B cell (primary cell): ENCODE measurements around the gene GYPC. TPM values are rescaled to one million over a fixed set of nuclear protein-coding genes. Genes with fewer than 3 reads are reported as not detected.
"Not testable (repeated sequence)": the region's sequence is repeated elsewhere in the genome, so short reads cannot be mapped to it uniquely, and the experiment has no call there.

ENCODE experiments used
- ATAC-seq: fragments of 200-7000 bp; cut with Tn5 transposase; one replicate; pipeline ENCODE4 v1.10.0; 2021; ENCODE audit warnings: low read depth, mild to moderate bottlenecking, moderate number of reproducible peaks, moderate library complexity
- CTCF ChIA-PET: fragments of 350-600 bp; sonication (Branson Sonifier 250); formaldehyde crosslinking; loops from one replicate; lab custom pipeline; 2021; ENCODE audit warnings: antibody characterized with exemption, inconsistent platforms; lab: Charles Lee
- POLR2A ChIA-PET: fragments of 350-600 bp; sonication (Branson Sonifier 250); formaldehyde crosslinking; loops from one replicate; lab custom pipeline; 2021; ENCODE audit warnings: antibody characterized with exemption; lab: Charles Lee
- DNase-seq: peaks from one replicate; pipeline ENCODE4 v3.0.0; 2013
- H2AFZ ChIP-seq: 2 replicates; pipeline ENCODE4 v1.6.1; 2012; ENCODE audit warnings: mild to moderate bottlenecking, low read depth, low read length; ENCODE audit not compliant: insufficient read depth, poor library complexity, severe bottlenecking
- H3K27ac ChIP-seq, 2 donors: 1 replicate in 1 of 2; 2 replicates in 1 of 2; pipeline ENCODE4 v1.5.1; 2012 to 2013; ENCODE audit warnings: low read length in 2 of 2, mild to moderate bottlenecking in 2 of 2, moderate library complexity in 1 of 2
- H3K27me3 ChIP-seq, 4 experiments: fragments of 200-600 bp in 1 of 4; sonication (generic) in 1 of 4; replicated peaks in 1 of 4; 1 replicate in 2 of 4; 2 replicates in 2 of 4; pipeline versions ENCODE4 v1.6.1 to v1.7.0; 2013 to 2016; ENCODE audit warnings: low read length in 3 of 4, mild to moderate bottlenecking in 2 of 4, mixed read lengths in 1 of 4, moderate library complexity in 1 of 4; ENCODE audit not compliant: insufficient read depth in 4 of 4, control insufficient read depth in 3 of 4; ENCODE audit errors: control extremely low read depth in 1 of 4
- H3K36me3 ChIP-seq, 2 experiments: replicated peaks in 1 of 2; 1 replicate in 1 of 2; 2 replicates in 1 of 2; pipeline versions ENCODE4 v1.6.1 to v1.7.1; 2013; ENCODE audit warnings: low read length in 1 of 2; ENCODE audit not compliant: insufficient read depth in 2 of 2, control insufficient read depth in 1 of 2; ENCODE audit errors: control extremely low read depth in 1 of 2, extremely low read depth in 1 of 2
- H3K4me1 ChIP-seq, 2 donors: fragments of 200-600 bp in 1 of 2; sonication (generic) in 1 of 2; 1 replicate in 1 of 2; 2 replicates in 1 of 2; pipeline versions ENCODE4 v1.5.1 to v1.6.1; 2013 to 2017; ENCODE audit warnings: low read length in 2 of 2; ENCODE audit not compliant: control insufficient read depth in 2 of 2, insufficient read depth in 2 of 2
- H3K4me2 ChIP-seq: replicated peaks from 2 replicates; pipeline ENCODE3; 2012; ENCODE audit warnings: mild to moderate bottlenecking, low read depth, low read length; ENCODE audit not compliant: poor library complexity, severe bottlenecking
- H3K4me3 ChIP-seq, 5 experiments: fragments of 200-600 bp in 1 of 5; sonication (generic) in 1 of 5; 1 replicate in 3 of 5; 2 replicates in 2 of 5; pipeline versions ENCODE4 v1.5.1 to v1.7.0; 2011 to 2016; ENCODE audit warnings: low read length in 4 of 5, mild to moderate bottlenecking in 4 of 5, low read depth in 2 of 5, control low read depth in 1 of 5, moderate library complexity in 1 of 5; ENCODE audit not compliant: insufficient read depth in 1 of 5; ENCODE audit errors: control extremely low read depth in 1 of 5, extremely low read depth in 1 of 5
- H3K79me2 ChIP-seq: fragments of 200-600 bp; sonication (generic); one replicate; pipeline ENCODE4 v1.6.0; 2016; ENCODE audit warnings: low read length; ENCODE audit not compliant: control insufficient read depth, insufficient read depth
- H3K9ac ChIP-seq: fragments of 200-600 bp; sonication (generic); 2 replicates; pipeline ENCODE4 v1.6.1; 2017; ENCODE audit warnings: mild to moderate bottlenecking, low read length, moderate library complexity
- H3K9me3 ChIP-seq, 3 donors: one replicate each; pipeline versions ENCODE4 v1.6.1 to v1.7.1; 2013; ENCODE audit warnings: low read length in 2 of 3; ENCODE audit not compliant: control insufficient read depth in 2 of 3, insufficient read depth in 1 of 3; ENCODE audit errors: control extremely low read depth in 1 of 3
- H4K20me1 ChIP-seq: 2 replicates; pipeline ENCODE4 v1.6.0; 2012; ENCODE audit warnings: mild to moderate bottlenecking, low read length; ENCODE audit not compliant: insufficient read depth, control insufficient read depth, poor library complexity, severe bottlenecking
- H3K27ac Mint-ChIP-seq: one replicate; pipeline ENCODE4 v1.8.0; 2021; ENCODE audit warnings: mixed read lengths
- H3K27me3 Mint-ChIP-seq: one replicate; pipeline ENCODE4 v1.8.0; 2021; ENCODE audit warnings: mixed read lengths
- H3K4me1 Mint-ChIP-seq: one replicate; pipeline ENCODE4 v1.8.0; 2021; ENCODE audit warnings: mixed read lengths
- H3K4me3 Mint-ChIP-seq: one replicate; pipeline ENCODE4 v1.8.0; 2021; ENCODE audit warnings: mixed read lengths
- H3K9me3 Mint-ChIP-seq: one replicate; pipeline ENCODE4 v1.8.0; 2022; ENCODE audit warnings: mixed read lengths; ENCODE audit not compliant: insufficient read depth
- EZH2 ChIP-seq: IDR thresholded peaks from 2 replicates; pipeline ENCODE4 v1.6.1; 2012; ENCODE audit warnings: borderline replicate concordance, low read depth, mild to moderate bottlenecking, moderate library complexity, low read length; ENCODE audit not compliant: insufficient read depth, poor library complexity, severe bottlenecking
- WGBS: methylation state at CpG from one replicate; pipeline ENCODE4 v1.1.5; 2013; ENCODE audit warnings: missing lambda C conversion rate; ENCODE audit not compliant: insufficient coverage; 5-methylcytosine and 5-hydroxymethylcytosine counted together
- intact Hi-C: fragments of 100-400 bp; cut with micrococcal nuclease; formaldehyde crosslinking; loops from one replicate; pipeline ENCODE4 v1.10.0; 2022
- polyA plus RNA-seq: library from polyadenylated mRNA; depleted of rRNA; stranded (reverse); fragments of >200 nt; gene quantifications from 2 replicates; pipeline ENCODE4 v1.2.3, GENCODE V29; 2012
- total RNA-seq, 2 donors: library from RNA; stranded (reverse); fragments of 120-200 nt in 1 of 2; gene quantifications; 1 replicate in 1 of 2; 2 replicates in 1 of 2; pipeline versions ENCODE4 v1.2.3 to v1.2.4, GENCODE V29; 2013 to 2022
- TF ChIP-seq, protein P1 (sequence below): fragments of 200-600 bp; IDR thresholded peaks from one replicate; pipeline ENCODE4 v1.8.0; 2022; ENCODE audit warnings: antibody characterized with exemption, mild to moderate bottlenecking

The GYPC gene
- total and polyA plus RNA-seq, 2 donors (not counting 1 experiment from before 2014, with no cell fraction given) = 48.8 to 111 TPM

- H3K4me3 ChIP-seq, H3K4me2 ChIP-seq, H2AFZ ChIP-seq, H3K27ac Mint-ChIP-seq, H3K9me3 ChIP-seq, intact Hi-C loops, DNase-seq, CTCF ChIA-PET, H4K20me1 ChIP-seq, H3K27me3 ChIP-seq, H3K36me3 ChIP-seq, ATAC-seq, POLR2A ChIA-PET, H3K79me2 ChIP-seq, H3K9me3 Mint-ChIP-seq, H3K27me3 Mint-ChIP-seq, H3K4me3 Mint-ChIP-seq, H3K27ac ChIP-seq, H3K9ac ChIP-seq: not testable (repeated sequence)
- peaks cover 20% of the 10 kb centered on the region for H3K4me1 Mint-ChIP-seq
- H3K4me1 ChIP-seq = peaks cover 19 to 22% of the 10 kb centered on the region in 2 donors
- 87% methylated on average over 4 of the region's 5 CpGs for WGBS
These were observed 7.6 kb upstream of the GYPC start for GRCh38 chr2:126648345-126648786.

GRCh38 chr2:126649101-126649500 is 6.9 kb upstream of the GYPC start:
- CTCF ChIA-PET = no interaction called here

More at GRCh38 chr2:126649101-126649500, 6.9 kb upstream of the GYPC start:
- DNase-seq (no peak), ATAC-seq (no peak)
- Histone ChIP-seq H4K20me1 (no peaks in the 10 kb centered on the region), H3K36me3 (no peaks in the 10 kb centered on the region), H3K27me3 (no peaks in the 10 kb centered on the region), H3K9me3 (peaks cover 0 to 5% (median 0%) of the 10 kb centered on the region in 3 donors), H3K27ac (no peak overlapping the region), H3K4me1 (peaks cover 15 to 16% of the 10 kb centered on the region in 2 donors), H3K4me3 (no peak overlapping the region), H3K4me2 (no peak overlapping the region), H2AFZ (no peak overlapping the region), H3K9ac (no peak overlapping the region), H3K79me2 (no peaks in the 10 kb centered on the region)
- no peak overlapping the region for H3K27ac Mint-ChIP-seq
- WGBS = 100% methylated on average over 1 of the region's 1 CpG
- POLR2A ChIA-PET = no interaction called here
- peaks cover 5% of the 10 kb centered on the region for H3K9me3 Mint-ChIP-seq
- TF ChIP-seq EZH2 = no peak
- TF ChIP-seq, protein P1, sequence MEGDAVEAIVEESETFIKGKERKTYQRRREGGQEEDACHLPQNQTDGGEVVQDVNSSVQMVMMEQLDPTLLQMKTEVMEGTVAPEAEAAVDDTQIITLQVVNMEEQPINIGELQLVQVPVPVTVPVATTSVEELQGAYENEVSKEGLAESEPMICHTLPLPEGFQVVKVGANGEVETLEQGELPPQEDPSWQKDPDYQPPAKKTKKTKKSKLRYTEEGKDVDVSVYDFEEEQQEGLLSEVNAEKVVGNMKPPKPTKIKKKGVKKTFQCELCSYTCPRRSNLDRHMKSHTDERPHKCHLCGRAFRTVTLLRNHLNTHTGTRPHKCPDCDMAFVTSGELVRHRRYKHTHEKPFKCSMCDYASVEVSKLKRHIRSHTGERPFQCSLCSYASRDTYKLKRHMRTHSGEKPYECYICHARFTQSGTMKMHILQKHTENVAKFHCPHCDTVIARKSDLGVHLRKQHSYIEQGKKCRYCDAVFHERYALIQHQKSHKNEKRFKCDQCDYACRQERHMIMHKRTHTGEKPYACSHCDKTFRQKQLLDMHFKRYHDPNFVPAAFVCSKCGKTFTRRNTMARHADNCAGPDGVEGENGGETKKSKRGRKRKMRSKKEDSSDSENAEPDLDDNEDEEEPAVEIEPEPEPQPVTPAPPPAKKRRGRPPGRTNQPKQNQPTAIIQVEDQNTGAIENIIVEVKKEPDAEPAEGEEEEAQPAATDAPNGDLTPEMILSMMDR = no peak
- no peaks in the 10 kb centered on the region for H3K27me3 Mint-ChIP-seq
- no peak overlapping the region for H3K4me3 Mint-ChIP-seq
- H3K4me1 Mint-ChIP-seq = peaks cover 15% of the 10 kb centered on the region
- intact Hi-C loops = no loop called here
